ENCODE data around the gene KLHL2. TPM values are rescaled to one million over a fixed set of nuclear protein-coding genes. Genes with fewer than 3 reads are reported as not detected.
"Not testable (repeated sequence)": the region's sequence is repeated elsewhere in the genome, so short reads cannot be mapped to it uniquely, and the experiment has no call there.

The KLHL2 gene
- total RNA-seq, 1 experiment from 2014 or later: 26.4 TPM

GRCh38 chr4:165248102-165248501 lies 40.7 kb downstream of the KLHL2 start:
- intact Hi-C loops (cut with micrococcal nuclease; ENCODE audit: unreplicated experiment): no loop called here
- TF ChIP-seq EZH2 (IDR thresholded peaks at IDR 0.05; ENCODE audit: low read depth) (no peak), CTCF (conservative IDR thresholded peaks at IDR 0.05) (no peak)
- Histone ChIP-seq H3F3A (ENCODE audit: insufficient read depth, low read depth) (no peaks in the 10 kb centered on the region), H3K79me2 (ENCODE audit: low read depth) (no peaks in the 10 kb centered on the region), H3K9me2 (ENCODE audit: insufficient read depth) (no peaks in the 10 kb centered on the region), H3K27ac (no peak overlapping the region), H3K4me2 (no peak overlapping the region), H3K4me1 (replicated peaks; ENCODE audit: insufficient read depth) (no peaks in the 10 kb centered on the region), H3K9me3 (ENCODE audit: insufficient read depth, low read depth) (no peaks in the 10 kb centered on the region), H3K27me3 (ENCODE audit: insufficient read depth, low read depth) (no peaks in the 10 kb centered on the region), H4K20me1 (ENCODE audit: insufficient read depth) (no peaks in the 10 kb centered on the region), H3K4me3 (no peak overlapping the region), H3K36me3 (ENCODE audit: low read depth) (no peaks in the 10 kb centered on the region), H2AFZ (no peak overlapping the region)
- BruUV-seq (replicated peaks): no TSS peak
- POLR2A ChIA-PET (ENCODE audit: unreplicated experiment): no interaction called here
- CTCF ChIA-PET: no interaction called here
- no peak for DNase-seq

- H2AFZ ChIP-seq: not testable (repeated sequence)
These were observed 41.5 kb downstream of the KLHL2 start for GRCh38 chr4:165248904-165249303.

GRCh38 chr4:165254771-165255170 lies 47.4 kb downstream of the KLHL2 start:
- H3K79me2 ChIP-seq (ENCODE audit: low read depth); H3F3A ChIP-seq (ENCODE audit: insufficient read depth, low read depth); DNase-seq; intact Hi-C loops (cut with micrococcal nuclease; ENCODE audit: unreplicated experiment); H3K36me3 ChIP-seq (ENCODE audit: low read depth); H3K4me3 ChIP-seq; BruUV-seq (replicated peaks); POLR2A ChIA-PET (ENCODE audit: unreplicated experiment); H3K27ac ChIP-seq; H3K4me1 ChIP-seq (replicated peaks; ENCODE audit: insufficient read depth); H2AFZ ChIP-seq; H4K20me1 ChIP-seq (ENCODE audit: insufficient read depth); CTCF ChIA-PET; H3K27me3 ChIP-seq (ENCODE audit: insufficient read depth, low read depth); H3K4me2 ChIP-seq; H3K9me2 ChIP-seq (ENCODE audit: insufficient read depth); H3K9me3 ChIP-seq (ENCODE audit: insufficient read depth, low read depth): not testable (repeated sequence)

More at GRCh38 chr4:165248904-165249303, 41.5 kb downstream of the KLHL2 start:
- H3K79me2 ChIP-seq (ENCODE audit: low read depth); H4K20me1 ChIP-seq (ENCODE audit: insufficient read depth); DNase-seq; H3K4me1 ChIP-seq (replicated peaks; ENCODE audit: insufficient read depth); H3K9me3 ChIP-seq (ENCODE audit: insufficient read depth, low read depth); H3K27ac ChIP-seq; POLR2A ChIA-PET (ENCODE audit: unreplicated experiment); BruUV-seq (replicated peaks); intact Hi-C loops (cut with micrococcal nuclease; ENCODE audit: unreplicated experiment); H3K4me3 ChIP-seq; H3K9me2 ChIP-seq (ENCODE audit: insufficient read depth); H3K36me3 ChIP-seq (ENCODE audit: low read depth); H3F3A ChIP-seq (ENCODE audit: insufficient read depth, low read depth); CTCF ChIA-PET; H3K27me3 ChIP-seq (ENCODE audit: insufficient read depth, low read depth); H3K4me2 ChIP-seq: not testable (repeated sequence)

GRCh38 chr4:165255439-165255838 lies 48.1 kb downstream of the KLHL2 start:
- intact Hi-C loops (cut with micrococcal nuclease; ENCODE audit: unreplicated experiment); CTCF ChIA-PET; H3K79me2 ChIP-seq (ENCODE audit: low read depth); DNase-seq; H3K36me3 ChIP-seq (ENCODE audit: low read depth); H3K27me3 ChIP-seq (ENCODE audit: insufficient read depth, low read depth); H3K4me1 ChIP-seq (replicated peaks; ENCODE audit: insufficient read depth); POLR2A ChIA-PET (ENCODE audit: unreplicated experiment); H3K9me3 ChIP-seq (ENCODE audit: insufficient read depth, low read depth); H2AFZ ChIP-seq; H3K4me2 ChIP-seq; H3K9me2 ChIP-seq (ENCODE audit: insufficient read depth); H3F3A ChIP-seq (ENCODE audit: insufficient read depth, low read depth); H4K20me1 ChIP-seq (ENCODE audit: insufficient read depth); BruUV-seq (replicated peaks); H3K27ac ChIP-seq; H3K4me3 ChIP-seq: not testable (repeated sequence)

GRCh38 chr4:165256074-165256659 lies 48.8 kb downstream of the KLHL2 start:
- H2AFZ ChIP-seq; H3K79me2 ChIP-seq (ENCODE audit: low read depth); H3K27ac ChIP-seq; H3K36me3 ChIP-seq (ENCODE audit: low read depth); H3K9me3 ChIP-seq (ENCODE audit: insufficient read depth, low read depth); H3K9me2 ChIP-seq (ENCODE audit: insufficient read depth); H3K27me3 ChIP-seq (ENCODE audit: insufficient read depth, low read depth); H3K4me3 ChIP-seq; DNase-seq; H3K4me1 ChIP-seq (replicated peaks; ENCODE audit: insufficient read depth); H4K20me1 ChIP-seq (ENCODE audit: insufficient read depth); H3F3A ChIP-seq (ENCODE audit: insufficient read depth, low read depth); H3K4me2 ChIP-seq; BruUV-seq (replicated peaks); POLR2A ChIA-PET (ENCODE audit: unreplicated experiment); CTCF ChIA-PET; intact Hi-C loops (cut with micrococcal nuclease; ENCODE audit: unreplicated experiment): not testable (repeated sequence)

GRCh38 chr4:165259776-165260175 lies 52.4 kb downstream of the KLHL2 start:
- H3K36me3 ChIP-seq (ENCODE audit: low read depth); H3K79me2 ChIP-seq (ENCODE audit: low read depth); intact Hi-C loops (cut with micrococcal nuclease; ENCODE audit: unreplicated experiment); H3K9me2 ChIP-seq (ENCODE audit: insufficient read depth); H3K4me3 ChIP-seq; H3F3A ChIP-seq (ENCODE audit: insufficient read depth, low read depth); H2AFZ ChIP-seq; H3K27ac ChIP-seq; CTCF ChIA-PET; H3K4me1 ChIP-seq (replicated peaks; ENCODE audit: insufficient read depth); BruUV-seq (replicated peaks); H3K4me2 ChIP-seq; POLR2A ChIA-PET (ENCODE audit: unreplicated experiment); H4K20me1 ChIP-seq (ENCODE audit: insufficient read depth); H3K27me3 ChIP-seq (ENCODE audit: insufficient read depth, low read depth); H3K9me3 ChIP-seq (ENCODE audit: insufficient read depth, low read depth); DNase-seq: not testable (repeated sequence)

- H3K4me2 ChIP-seq; intact Hi-C loops (cut with micrococcal nuclease; ENCODE audit: unreplicated experiment); H3K9me2 ChIP-seq (ENCODE audit: insufficient read depth); H2AFZ ChIP-seq; BruUV-seq (replicated peaks); CTCF ChIA-PET; POLR2A ChIA-PET (ENCODE audit: unreplicated experiment); H3K9me3 ChIP-seq (ENCODE audit: insufficient read depth, low read depth); DNase-seq; H3K4me1 ChIP-seq (replicated peaks; ENCODE audit: insufficient read depth); H3K36me3 ChIP-seq (ENCODE audit: low read depth); H3K79me2 ChIP-seq (ENCODE audit: low read depth); H3K27me3 ChIP-seq (ENCODE audit: insufficient read depth, low read depth); H3K27ac ChIP-seq; H3K4me3 ChIP-seq; H3F3A ChIP-seq (ENCODE audit: insufficient read depth, low read depth); H4K20me1 ChIP-seq (ENCODE audit: insufficient read depth): not testable (repeated sequence)
These were observed 54.9 kb downstream of the KLHL2 start for GRCh38 chr4:165262306-165262705.

All from PC-9 (cell line).